GM19455 (cell line): ENCODE data around the gene RXRG.

Source experiments
- ATAC-seq: cut with Tn5 transposase; IDR thresholded peaks from one replicate; pipeline ENCODE4 v1.9.1; 2021; ENCODE audit not compliant: unreplicated experiment

The RXRG gene

GRCh38 chr1:165452336-165453130 is 7.6 kb upstream of the RXRG start:
- no peak for ATAC-seq

- no peak for ATAC-seq
Observed at GRCh38 chr1:165451691-165452090, 6.8 kb upstream of the RXRG start.

- no peak for ATAC-seq
Observed at GRCh38 chr1:165449131-165449530, 4.2 kb upstream of the RXRG start.

GRCh38 chr1:165445388-165445787 is 462 bp upstream of the RXRG start:
- ATAC-seq = no peak

- no peak for ATAC-seq
Observed at GRCh38 chr1:165443539-165444311, 1.2 kb downstream of the RXRG start.

GRCh38 chr1:165442653-165443052 is 2.3 kb downstream of the RXRG start:
- ATAC-seq = no peak

- no peak for ATAC-seq
Observed at GRCh38 chr1:165442053-165442452, 2.9 kb downstream of the RXRG start.

- no peak for ATAC-seq
Observed at GRCh38 chr1:165441166-165441880, 3.6 kb downstream of the RXRG start.

GRCh38 chr1:165439330-165439729 is 5.6 kb downstream of the RXRG start:
- no peak for ATAC-seq

GRCh38 chr1:165436994-165437393 is 7.9 kb downstream of the RXRG start:
- no peak for ATAC-seq

- no peak for ATAC-seq
Observed at GRCh38 chr1:165435801-165436200, 9.1 kb downstream of the RXRG start.

GRCh38 chr1:165434281-165434680 is 10.6 kb downstream of the RXRG start:
- no peak for ATAC-seq

GRCh38 chr1:165431079-165431478 is 13.8 kb downstream of the RXRG start:
- no peak for ATAC-seq

- no peak for ATAC-seq
Observed at GRCh38 chr1:165426745-165427144, 18.2 kb downstream of the RXRG start.

GRCh38 chr1:165425621-165426020 is 19.3 kb downstream of the RXRG start:
- ATAC-seq = no peak

- ATAC-seq = no peak
Observed at GRCh38 chr1:165424454-165425216, 20.3 kb downstream of the RXRG start.

- no peak for ATAC-seq
Observed at GRCh38 chr1:165423136-165423535, 21.8 kb downstream of the RXRG start.

GRCh38 chr1:165420655-165421054 is 24.3 kb downstream of the RXRG start:
- no peak for ATAC-seq

GRCh38 chr1:165419839-165420238 is 25.1 kb downstream of the RXRG start:
- ATAC-seq = no peak

GRCh38 chr1:165418195-165418594 is 26.7 kb downstream of the RXRG start:
- no peak for ATAC-seq

GRCh38 chr1:165416876-165417275 is 28.1 kb downstream of the RXRG start:
- ATAC-seq = no peak
